ENCODE results near the gene TLCD2.

Gene TLCD2

DNA sequence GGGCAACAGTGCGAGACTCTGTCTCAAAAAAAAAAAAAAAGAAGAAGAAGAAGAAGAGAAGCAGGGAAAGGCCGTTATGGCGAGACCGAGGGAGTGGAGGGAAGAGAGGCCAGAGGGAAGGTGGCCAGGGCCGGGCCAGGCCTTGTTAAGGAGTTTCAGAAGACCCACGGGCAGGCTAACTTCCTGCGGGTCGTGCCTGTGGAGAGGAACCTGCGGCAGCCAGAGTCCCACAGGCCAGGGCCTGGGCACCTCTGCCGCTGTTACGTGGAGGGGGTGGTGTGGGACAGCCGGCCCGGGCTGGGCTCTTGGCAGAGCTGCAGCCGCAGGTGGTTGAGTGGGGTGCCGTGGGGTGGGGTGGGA is 19.8 kb upstream of the TLCD2 start:
- WGBS (ENCODE audit: extremely low coverage, insufficient coverage, insufficient read length) = no CpG with 5 or more reads among the region's 15 CpGs
- H3K23ac ChIP-seq (ENCODE audit: low read length) = no peak overlapping the region

GRCh38 chr17:1727876-1728630 is 17.9 kb upstream of the TLCD2 start:
- Histone ChIP-seq H3K4me2 (ENCODE audit: low read length) (no peak overlapping the region), H3K9ac (ENCODE audit: low read length) (no peak overlapping the region), H3K9me3 (ENCODE audit: insufficient read depth, low read depth, low read length) (peaks cover 6% of the 10 kb centered on the region), H3K18ac (ENCODE audit: low read length) (no peak overlapping the region), H3K79me1 (ENCODE audit: low read length) (peaks cover 8% of the 10 kb centered on the region), H2AK5ac (ENCODE audit: low read length) (no peak overlapping the region), H3K14ac (ENCODE audit: low read length) (no peak overlapping the region), H3K36me3 (ENCODE audit: control insufficient read depth in 1 of 2, insufficient read depth in 2 of 2, low read length in 2 of 2) (peaks cover 4 to 5% of the 10 kb centered on the region in 2 experiments), H3K23ac (ENCODE audit: low read length) (no peak overlapping the region), H4K91ac (ENCODE audit: low read depth, low read length) (no peak overlapping the region), H3K4ac (ENCODE audit: low read depth, low read length) (no peak overlapping the region), H4K8ac (ENCODE audit: low read depth, low read length) (no peak overlapping the region), H3K27me3 (ENCODE audit: insufficient read depth, low read length) (no peaks in the 10 kb centered on the region), H2BK120ac (ENCODE audit: insufficient read depth, low read length, poor library complexity) (no peak overlapping the region), H3K4me3 (ENCODE audit: low read depth, low read length) (no peak overlapping the region), H3K27ac (ENCODE audit: low read depth, low read length) (no peak overlapping the region), H3K4me1 (ENCODE audit: control insufficient read depth in 1 of 2, insufficient read depth in 2 of 2, low read length in 2 of 2) (peaks cover 9 to 12% of the 10 kb centered on the region in 2 experiments), H2BK5ac (ENCODE audit: low read depth, low read length, poor library complexity) (no peak overlapping the region), H2BK12ac (ENCODE audit: low read length) (no peak overlapping the region), H3K79me2 (ENCODE audit: control insufficient read depth, insufficient read depth, low read length, poor library complexity) (peaks cover 5% of the 10 kb centered on the region), H4K12ac (ENCODE audit: low read depth, low read length) (no peak overlapping the region), H2AFZ (ENCODE audit: insufficient read depth, low read length, poor library complexity) (no peak overlapping the region)
- no peak for DNase-seq
- no CpG with 5 or more reads among the region's 28 CpGs for WGBS (ENCODE audit: extremely low coverage, insufficient coverage, insufficient read length)

More for the DNA sequence above, 19.8 kb upstream of the TLCD2 start:
- no peak overlapping the region for H2AFZ ChIP-seq (ENCODE audit: insufficient read depth, low read length, poor library complexity)
- peaks cover 3 to 8% of the 10 kb centered on the region in 2 experiments for H3K4me1 ChIP-seq (ENCODE audit: control insufficient read depth in 1 of 2, insufficient read depth in 2 of 2, low read length in 2 of 2)
- no peak overlapping the region for H3K27ac ChIP-seq (ENCODE audit: low read depth, low read length)
- H2AK5ac ChIP-seq (ENCODE audit: low read length) = no peak overlapping the region
- no peak overlapping the region for H4K8ac ChIP-seq (ENCODE audit: low read depth, low read length)
- no peak overlapping the region for H3K4ac ChIP-seq (ENCODE audit: low read depth, low read length)
- no peaks in the 10 kb centered on the region for H3K79me1 ChIP-seq (ENCODE audit: low read length)
- H3K18ac ChIP-seq (ENCODE audit: low read length) = no peak overlapping the region
- no peaks in the 10 kb centered on the region for H3K79me2 ChIP-seq (ENCODE audit: control insufficient read depth, insufficient read depth, low read length, poor library complexity)
- H2BK120ac ChIP-seq (ENCODE audit: insufficient read depth, low read length, poor library complexity) = no peak overlapping the region
- DNase-seq = no peak
- H3K27me3 ChIP-seq (ENCODE audit: insufficient read depth, low read length) = no peaks in the 10 kb centered on the region
- H2BK5ac ChIP-seq (ENCODE audit: low read depth, low read length, poor library complexity) = no peak overlapping the region
- H3K9ac ChIP-seq (ENCODE audit: low read length) = no peak overlapping the region
- no peak overlapping the region for H3K4me3 ChIP-seq (ENCODE audit: low read depth, low read length)
- no peak overlapping the region for H4K91ac ChIP-seq (ENCODE audit: low read depth, low read length)
- H3K4me2 ChIP-seq (ENCODE audit: low read length) = no peak overlapping the region
- H2BK12ac ChIP-seq (ENCODE audit: low read length) = no peak overlapping the region
- H4K12ac ChIP-seq (ENCODE audit: low read depth, low read length) = no peak overlapping the region
- no peak overlapping the region for H3K14ac ChIP-seq (ENCODE audit: low read length)
- peaks cover 6% of the 10 kb centered on the region for H3K9me3 ChIP-seq (ENCODE audit: insufficient read depth, low read depth, low read length)
- H3K36me3 ChIP-seq (ENCODE audit: control insufficient read depth in 1 of 2, insufficient read depth in 2 of 2, low read length in 2 of 2) = peaks cover 7 to 10% of the 10 kb centered on the region in 2 experiments

- Histone ChIP-seq H3K79me1 (ENCODE audit: low read length) (peaks cover 8% of the 10 kb centered on the region), H3K18ac (ENCODE audit: low read length) (no peak overlapping the region), H2AFZ (ENCODE audit: insufficient read depth, low read length, poor library complexity) (no peak overlapping the region), H3K4me1 (ENCODE audit: control insufficient read depth in 1 of 2, insufficient read depth in 2 of 2, low read length in 2 of 2) (peaks cover 9 to 16% of the 10 kb centered on the region in 2 experiments), H2BK120ac (ENCODE audit: insufficient read depth, low read length, poor library complexity) (no peak overlapping the region), H3K27me3 (ENCODE audit: insufficient read depth, low read length) (no peaks in the 10 kb centered on the region), H2AK5ac (ENCODE audit: low read length) (no peak overlapping the region), H3K4ac (ENCODE audit: low read depth, low read length) (no peak overlapping the region), H3K14ac (ENCODE audit: low read length) (no peak overlapping the region), H4K91ac (ENCODE audit: low read depth, low read length) (no peak overlapping the region), H4K8ac (ENCODE audit: low read depth, low read length) (no peak overlapping the region), H3K9me3 (ENCODE audit: insufficient read depth, low read depth, low read length) (peaks cover 4% of the 10 kb centered on the region), H3K4me2 (ENCODE audit: low read length) (no peak overlapping the region), H3K36me3 (ENCODE audit: control insufficient read depth in 1 of 2, insufficient read depth in 2 of 2, low read length in 2 of 2) (peaks cover 2 to 4% of the 10 kb centered on the region in 2 experiments), H3K23ac (ENCODE audit: low read length) (no peak overlapping the region), H2BK5ac (ENCODE audit: low read depth, low read length, poor library complexity) (no peak overlapping the region), H3K27ac (ENCODE audit: low read depth, low read length) (no peak overlapping the region), H3K4me3 (ENCODE audit: low read depth, low read length) (no peak overlapping the region), H4K12ac (ENCODE audit: low read depth, low read length) (no peak overlapping the region), H3K9ac (ENCODE audit: low read length) (no peak overlapping the region), H2BK12ac (ENCODE audit: low read length) (no peak overlapping the region), H3K79me2 (ENCODE audit: control insufficient read depth, insufficient read depth, low read length, poor library complexity) (peaks cover 5% of the 10 kb centered on the region)
- no peak for DNase-seq
- no CpG with 5 or more reads among the region's 21 CpGs for WGBS (ENCODE audit: extremely low coverage, insufficient coverage, insufficient read length)
These were observed 17.1 kb upstream of the TLCD2 start for GRCh38 chr17:1727258-1727789.

DNA sequence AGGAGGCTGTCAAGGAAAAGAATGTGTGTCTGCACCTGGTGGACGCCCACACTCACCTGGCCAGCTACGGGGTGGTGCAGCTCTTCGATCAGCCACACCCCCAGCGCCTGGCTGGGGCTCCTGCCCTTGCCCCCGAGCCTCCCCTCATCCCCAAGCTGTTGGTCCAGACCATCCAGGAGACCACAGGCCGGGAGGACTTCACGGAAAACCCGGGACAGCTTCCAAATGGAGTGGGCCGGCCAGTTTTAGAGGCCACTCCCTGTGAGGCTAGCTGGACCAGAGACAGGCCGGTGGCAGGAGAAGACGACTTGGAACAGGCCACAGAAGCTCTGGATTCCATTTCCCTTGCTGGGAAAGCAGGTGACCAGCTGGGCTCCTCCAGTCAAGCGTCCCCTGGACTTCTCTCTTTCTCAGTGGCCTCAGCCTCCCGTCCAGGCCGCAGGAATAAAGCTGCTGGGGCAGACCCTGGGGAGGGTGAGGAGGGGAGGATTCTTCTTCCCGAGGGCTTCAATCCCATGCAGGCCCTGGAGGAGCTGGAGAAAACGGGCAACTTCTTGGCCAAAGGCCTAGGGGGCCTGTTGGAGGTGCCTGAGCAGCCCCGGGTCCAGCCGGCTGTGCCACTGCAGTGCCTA is 16.6 kb upstream of the TLCD2 start:
- H4K12ac ChIP-seq (ENCODE audit: low read depth, low read length) = no peak overlapping the region
- H2AK5ac ChIP-seq (ENCODE audit: low read length) = no peak overlapping the region
- WGBS (ENCODE audit: extremely low coverage, insufficient coverage, insufficient read length) = no CpG with 5 or more reads among the region's 18 CpGs

More for the DNA sequence above, 16.6 kb upstream of the TLCD2 start:
- Histone ChIP-seq H3K18ac (ENCODE audit: low read length) (no peak overlapping the region), H3K9me3 (ENCODE audit: insufficient read depth, low read depth, low read length) (peaks cover 4% of the 10 kb centered on the region), H3K4me2 (ENCODE audit: low read length) (no peak overlapping the region), H3K4me3 (ENCODE audit: low read depth, low read length) (no peak overlapping the region), H3K14ac (ENCODE audit: low read length) (no peak overlapping the region), H3K23ac (ENCODE audit: low read length) (no peak overlapping the region), H2BK5ac (ENCODE audit: low read depth, low read length, poor library complexity) (no peak overlapping the region), H3K27ac (ENCODE audit: low read depth, low read length) (no peak overlapping the region), H3K4me1 (ENCODE audit: control insufficient read depth in 1 of 2, insufficient read depth in 2 of 2, low read length in 2 of 2) (peaks cover 9 to 16% of the 10 kb centered on the region in 2 experiments), H2BK12ac (ENCODE audit: low read length) (no peak overlapping the region), H3K79me2 (ENCODE audit: control insufficient read depth, insufficient read depth, low read length, poor library complexity) (peaks cover 5% of the 10 kb centered on the region), H4K91ac (ENCODE audit: low read depth, low read length) (no peak overlapping the region), H4K8ac (ENCODE audit: low read depth, low read length) (no peak overlapping the region), H3K4ac (ENCODE audit: low read depth, low read length) (no peak overlapping the region), H3K79me1 (ENCODE audit: low read length) (peaks cover 8% of the 10 kb centered on the region), H3K27me3 (ENCODE audit: insufficient read depth, low read length) (no peaks in the 10 kb centered on the region), H3K9ac (ENCODE audit: low read length) (no peak overlapping the region), H2AFZ (ENCODE audit: insufficient read depth, low read length, poor library complexity) (no peak overlapping the region), H3K36me3 (ENCODE audit: control insufficient read depth in 1 of 2, insufficient read depth in 2 of 2, low read length in 2 of 2) (peaks cover 2 to 4% of the 10 kb centered on the region in 2 experiments), H2BK120ac (ENCODE audit: insufficient read depth, low read length, poor library complexity) (no peak overlapping the region)
- no peak for DNase-seq
